ENCODE results near the gene CYFIP2. TPM values are rescaled to one million over a fixed set of nuclear protein-coding genes. Genes with fewer than 3 reads are reported as not detected.

Gene CYFIP2
- total RNA-seq, 1 experiment from 2014 or later, result 45.1 TPM

GRCh38 chr5:157327771-157328170 is 61.8 kb downstream of the CYFIP2 start:
- ATAC-seq (no peak), DNase-seq (ENCODE audit: low read depth, low spot score) (no peak)
- no TSS peak for BruUV-seq (replicated peaks)
- no peaks in the 10 kb centered on the region for H4K20me1 ChIP-seq (ENCODE audit: insufficient read depth)
- no peak overlapping the region for H2AFZ ChIP-seq (ENCODE audit: low read depth, low read length, poor library complexity, severe bottlenecking)
- H3K79me2 ChIP-seq (ENCODE audit: insufficient read depth, low read length), result no peaks in the 10 kb centered on the region
- H3K27ac ChIP-seq (ENCODE audit: low read depth, low read length), result no peak overlapping the region
- no peak overlapping the region for H3K4me3 ChIP-seq (replicated peaks in 1 of 2; ENCODE audit: low read depth in 1 of 2, low read length in 2 of 2)
- no peaks in the 10 kb centered on the region for H3K9me2 ChIP-seq (ENCODE audit: insufficient read depth)
- ChIA-PET POLR2A (no interaction called here), CTCF (interaction anchor here (0.8 to 2.6 kb wide), 19 partner anchors 9 to 421 kb away, joined by 3 to 18 read pairs (median 7); partner anchors contain the start of gene LSM11), RAD21 (ENCODE audit: low non-redundant PET in 1 of 2, low total read pairs in 2 of 2, uncharacterized antibody in 2 of 2, unreplicated experiment in 2 of 2) (interaction anchor here (0.8 to 1.0 kb wide), 2 partner anchors 15 to 137 kb away, joined by 3 read pairs; no protein-coding TSS in a partner anchor)
- no peaks in the 10 kb centered on the region for H3K27me3 ChIP-seq (ENCODE audit: insufficient read depth, low read length)
- H3K9ac ChIP-seq (ENCODE audit: low read length), result no peak overlapping the region
- peaks cover 0 to 4% of the 10 kb centered on the region in 2 experiments; a peak in 1 of 4 replicates for H3K36me3 ChIP-seq (ENCODE audit: control insufficient read depth in 1 of 2, insufficient read depth in 2 of 2, low read length in 2 of 2)
- H3K4me1 ChIP-seq (ENCODE audit: control insufficient read depth in 1 of 2, insufficient read depth in 2 of 2, low read length in 2 of 2), result peaks cover 0 to 4% of the 10 kb centered on the region in 2 experiments; a peak in 1 of 4 replicates
- intact Hi-C loops (cut with micrococcal nuclease), result loop anchor here (1.0 kb wide), 3 partner anchors 150 to 416 kb away; partner anchors contain the start of gene LSM11
- TF ChIP-seq SP1 (IDR thresholded peaks at IDR 0.05; ENCODE audit: low read depth) (no peak), TCF7L2 (IDR thresholded peaks at IDR 0.05; ENCODE audit: borderline replicate concordance, extremely low read depth, insufficient read depth, insufficient read length) (no peak), FOSL1 (IDR thresholded peaks at IDR 0.05; ENCODE audit: low read depth) (no peak), ELF1 (IDR thresholded peaks at IDR 0.05; ENCODE audit: borderline replicate concordance, low read depth) (no peak), CEBPB (IDR thresholded peaks at IDR 0.05; ENCODE audit: low read depth) (no peak)
- H3K9me3 ChIP-seq (ENCODE audit: control insufficient read depth in 1 of 2, insufficient read depth in 1 of 2, low read depth in 1 of 2, low read length in 2 of 2), result no peaks in the 10 kb centered on the region
- H3K4me2 ChIP-seq (ENCODE audit: low read length), result no peak overlapping the region

GRCh38 chr5:157328277-157328912 is 62.5 kb downstream of the CYFIP2 start:
- RAD21 ChIA-PET (ENCODE audit: low non-redundant PET in 1 of 2, low total read pairs in 2 of 2, uncharacterized antibody in 2 of 2, unreplicated experiment in 2 of 2), result interaction anchor here (0.8 to 1.3 kb wide), 5 partner anchors 14 to 415 kb away, joined by 3 read pairs; partner anchors contain the start of gene LSM11 (in 2 of the 2)
- Histone ChIP-seq H3K79me2 (ENCODE audit: insufficient read depth, low read length) (no peaks in the 10 kb centered on the region), H3K9me3 (ENCODE audit: control insufficient read depth in 1 of 2, insufficient read depth in 1 of 2, low read depth in 1 of 2, low read length in 2 of 2) (no peaks in the 10 kb centered on the region), H4K20me1 (ENCODE audit: insufficient read depth) (no peaks in the 10 kb centered on the region), H3K27ac (ENCODE audit: low read depth, low read length) (no peak overlapping the region), H3K4me3 (replicated peaks in 1 of 2; ENCODE audit: low read depth in 1 of 2, low read length in 2 of 2) (0 out of 4 replicates have a peak overlapping the region, but pooled peaks of 1 of the 2 experiments have one; percentile 12), H2AFZ (ENCODE audit: low read depth, low read length, poor library complexity, severe bottlenecking) (peak overlapping the region; percentile 42), H3K9ac (ENCODE audit: low read length) (no peak overlapping the region), H3K27me3 (ENCODE audit: insufficient read depth, low read length) (no peaks in the 10 kb centered on the region), H3K9me2 (ENCODE audit: insufficient read depth) (no peaks in the 10 kb centered on the region), H3K4me1 (ENCODE audit: control insufficient read depth in 1 of 2, insufficient read depth in 2 of 2, low read length in 2 of 2) (peaks cover 0 to 4% of the 10 kb centered on the region in 2 experiments; a peak in 1 of 4 replicates), H3K36me3 (ENCODE audit: control insufficient read depth in 1 of 2, insufficient read depth in 2 of 2, low read length in 2 of 2) (peaks cover 0 to 4% of the 10 kb centered on the region in 2 experiments; a peak in 1 of 4 replicates), H3K4me2 (ENCODE audit: low read length) (peak overlapping the region; percentile 57)
- CTCF ChIA-PET, result interaction anchor here (0.8 to 2.6 kb wide), 21 partner anchors 9 to 420 kb away, joined by 3 to 18 read pairs (median 6); partner anchors contain the start of gene LSM11
- intact Hi-C loops (cut with micrococcal nuclease), result loop anchor here (1.0 kb wide), 3 partner anchors 149 to 415 kb away; partner anchors contain the start of gene LSM11
- TF ChIP-seq SRF (IDR thresholded peaks at IDR 0.05; ENCODE audit: low read depth), result 0 out of 2 replicates have a peak, but pooled peaks have one; percentile 7
- peak; percentile 91 for TF ChIP-seq RAD21 (IDR thresholded peaks at IDR 0.05; ENCODE audit: low read depth)
- no peak for TF ChIP-seq ZFX (IDR thresholded peaks at IDR 0.05)
- TF ChIP-seq EGR1 (IDR thresholded peaks at IDR 0.05; ENCODE audit: low read depth), result no peak
- TF ChIP-seq YY1 (IDR thresholded peaks at IDR 0.05; ENCODE audit: extremely low read depth, insufficient replicate concordance, low read depth, low read length), result no peak
- TF ChIP-seq REST (IDR thresholded peaks at IDR 0.05; ENCODE audit: low read depth), result no peak
- peak; percentile 92 to 95 (median 92) for TF ChIP-seq CTCF (IDR thresholded peaks at IDR 0.05 in 2 of 3, conservative IDR thresholded peaks at IDR 0.05 in 1 of 3; ENCODE audit: borderline replicate concordance in 1 of 3, insufficient read depth in 1 of 3, low read depth in 2 of 3, low read length in 2 of 3)
- TF ChIP-seq ZNF274 (IDR thresholded peaks at IDR 0.05; ENCODE audit: low read depth, low read length), result no peak
- no TSS peak for BruUV-seq (replicated peaks)
- ATAC-seq (peak; percentile 98), DNase-seq (ENCODE audit: low read depth, low spot score) (peak; percentile 58)
- POLR2A ChIA-PET, result no interaction called here

All from HCT116 (cell line).